SK-N-SH treated with all-trans-retinoic acid at 6 μM for 48 hours (cell line): ENCODE data around the gene TRIM24.

ENCODE experiments used
- ATAC-seq: fragments of 200-7000 bp; cut with Tn5 transposase; 3 replicates; pipeline ENCODE4 v1.9.1; 2020; ENCODE audit warnings: mild to moderate bottlenecking, moderate library complexity
- ARNTL ChIP-seq: fragments of 450-650 bp; formaldehyde crosslinking; IDR thresholded peaks from 2 replicates; pipeline ENCODE4 v1.5.0; 2020; ENCODE audit warnings: low read depth, mild to moderate bottlenecking, moderate library complexity, borderline replicate concordance
- BACH2 ChIP-seq: fragments of 250-450 bp; sonication (Bioruptor Pico); IDR thresholded peaks from 2 replicates; pipeline ENCODE4 v1.9.0; 2021; ENCODE audit warnings: mild to moderate bottlenecking, borderline replicate concordance
- CREB5 ChIP-seq: fragments of 250-450 bp; sonication (Bioruptor Pico); IDR thresholded peaks from 2 replicates; pipeline ENCODE4 v1.5.1; 2020; ENCODE audit warnings: low read depth, mild to moderate bottlenecking, moderate library complexity
- CSDC2 ChIP-seq: fragments of 250-450 bp; sonication (Bioruptor Pico); IDR thresholded peaks from 2 replicates; pipeline ENCODE4 v1.5.0; 2020; ENCODE audit warnings: mild to moderate bottlenecking, moderate library complexity
- GLIS3 ChIP-seq: fragments of 250-450 bp; sonication (Bioruptor Pico); IDR thresholded peaks from 2 replicates; pipeline ENCODE4 v1.5.0; 2020; ENCODE audit warnings: mild to moderate bottlenecking, moderate library complexity
- ISL1 ChIP-seq: fragments of 250-450 bp; sonication (Bioruptor Pico); IDR thresholded peaks from 2 replicates; pipeline ENCODE4 v2.1.2; 2022; ENCODE audit warnings: mild to moderate bottlenecking, moderate library complexity
- OSR1 ChIP-seq: fragments of 250-450 bp; sonication (Bioruptor Pico); IDR thresholded peaks from 2 replicates; pipeline ENCODE4 v1.8.0; 2022; ENCODE audit warnings: moderate library complexity, mild to moderate bottlenecking, inconsistent platforms
- PPARA ChIP-seq: fragments of 250-450 bp; sonication (Bioruptor Pico); IDR thresholded peaks from 2 replicates; pipeline ENCODE4 v1.5.0; 2020; ENCODE audit warnings: mild to moderate bottlenecking, borderline replicate concordance
- SNAI2 ChIP-seq: fragments of 250-450 bp; sonication (Bioruptor Pico); IDR thresholded peaks from 2 replicates; pipeline ENCODE4 v1.5.0; 2020; ENCODE audit warnings: mild to moderate bottlenecking, moderate library complexity
- TCF4 ChIP-seq: fragments of 250-450 bp; sonication (Bioruptor Pico); IDR thresholded peaks from 2 replicates; pipeline ENCODE4 v1.8.0; 2021; ENCODE audit warnings: mild to moderate bottlenecking, moderate library complexity, borderline replicate concordance
- TOX ChIP-seq: fragments of 250-450 bp; sonication (Bioruptor Pico); IDR thresholded peaks from 2 replicates; pipeline ENCODE4 v1.8.0; 2021; ENCODE audit warnings: mild to moderate bottlenecking, moderate library complexity, borderline replicate concordance
- ZFP3 ChIP-seq: fragments of 250-450 bp; sonication (Bioruptor Pico); IDR thresholded peaks from 2 replicates; pipeline ENCODE4 v1.5.0; 2020; ENCODE audit warnings: mild to moderate bottlenecking, moderate library complexity
- ZFP30 ChIP-seq: fragments of 450-650 bp; formaldehyde crosslinking; IDR thresholded peaks from 2 replicates; pipeline ENCODE4 v1.5.0; 2022; ENCODE audit warnings: mild to moderate bottlenecking, moderate library complexity
- ZNF565 ChIP-seq: fragments of 450-650 bp; formaldehyde crosslinking; conservative IDR thresholded peaks from 2 replicates; pipeline ENCODE4 v1.5.0; 2020; ENCODE audit warnings: low read depth, mild to moderate bottlenecking, moderate library complexity
- ZNF70 ChIP-seq: fragments of 450-650 bp; formaldehyde crosslinking; IDR thresholded peaks from 2 replicates; pipeline ENCODE4 v1.5.0; 2020; ENCODE audit warnings: mild to moderate bottlenecking, moderate library complexity
- ZNF8 ChIP-seq: fragments of 450-650 bp; formaldehyde crosslinking; IDR thresholded peaks from 2 replicates; pipeline ENCODE4 v1.5.0; 2020; ENCODE audit warnings: mild to moderate bottlenecking, moderate library complexity
- TF ChIP-seq, protein P1 (sequence below): fragments of 250-450 bp; sonication (Bioruptor Pico); IDR thresholded peaks from 2 replicates; pipeline ENCODE4 v1.8.0; 2021; ENCODE audit warnings: low read depth, mild to moderate bottlenecking, moderate library complexity, borderline replicate concordance
- TF ChIP-seq, protein P2 (sequence below): fragments of 250-450 bp; sonication (Bioruptor Pico); IDR thresholded peaks from 2 replicates; pipeline ENCODE4 v1.5.0; 2020; ENCODE audit warnings: mild to moderate bottlenecking, moderate library complexity
- TF ChIP-seq, protein P3 (sequence below): fragments of 250-450 bp; sonication (Bioruptor Pico); IDR thresholded peaks from 2 replicates; pipeline ENCODE4 v1.8.0; 2020; ENCODE audit warnings: mild to moderate bottlenecking, moderate library complexity, borderline replicate concordance

Gene TRIM24

GRCh38 chr7:138506764-138507163 lies 46.7 kb downstream of the TRIM24 start:
- no peak for TF ChIP-seq ZFP30 (CRISPR knock-in tag)
- no peak for TF ChIP-seq TCF4 (CRISPR knock-in tag)
- TF ChIP-seq SNAI2 (CRISPR knock-in tag), result no peak
- TF ChIP-seq, protein P1, sequence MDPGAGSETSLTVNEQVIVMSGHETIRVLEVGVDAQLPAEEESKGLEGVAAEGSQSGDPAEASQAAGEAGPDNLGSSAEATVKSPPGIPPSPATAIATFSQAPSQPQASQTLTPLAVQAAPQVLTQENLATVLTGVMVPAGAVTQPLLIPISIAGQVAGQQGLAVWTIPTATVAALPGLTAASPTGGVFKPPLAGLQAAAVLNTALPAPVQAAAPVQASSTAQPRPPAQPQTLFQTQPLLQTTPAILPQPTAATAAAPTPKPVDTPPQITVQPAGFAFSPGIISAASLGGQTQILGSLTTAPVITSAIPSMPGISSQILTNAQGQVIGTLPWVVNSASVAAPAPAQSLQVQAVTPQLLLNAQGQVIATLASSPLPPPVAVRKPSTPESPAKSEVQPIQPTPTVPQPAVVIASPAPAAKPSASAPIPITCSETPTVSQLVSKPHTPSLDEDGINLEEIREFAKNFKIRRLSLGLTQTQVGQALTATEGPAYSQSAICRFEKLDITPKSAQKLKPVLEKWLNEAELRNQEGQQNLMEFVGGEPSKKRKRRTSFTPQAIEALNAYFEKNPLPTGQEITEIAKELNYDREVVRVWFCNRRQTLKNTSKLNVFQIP, result no peak
- ATAC-seq, result no peak

GRCh38 chr7:138510003-138510402 lies 49.9 kb downstream of the TRIM24 start:
- ATAC-seq, result no peak
- TF ChIP-seq ZFP3, result no peak

GRCh38 chr7:138512092-138512858 lies 52.2 kb downstream of the TRIM24 start:
- ATAC-seq, result no peak
- TF ChIP-seq ZNF8, result no peak
- TF ChIP-seq TCF4 (CRISPR knock-in tag), result no peak
- no peak for TF ChIP-seq BACH2 (CRISPR knock-in tag)
- no peak for TF ChIP-seq PPARA
- TF ChIP-seq, protein P2, sequence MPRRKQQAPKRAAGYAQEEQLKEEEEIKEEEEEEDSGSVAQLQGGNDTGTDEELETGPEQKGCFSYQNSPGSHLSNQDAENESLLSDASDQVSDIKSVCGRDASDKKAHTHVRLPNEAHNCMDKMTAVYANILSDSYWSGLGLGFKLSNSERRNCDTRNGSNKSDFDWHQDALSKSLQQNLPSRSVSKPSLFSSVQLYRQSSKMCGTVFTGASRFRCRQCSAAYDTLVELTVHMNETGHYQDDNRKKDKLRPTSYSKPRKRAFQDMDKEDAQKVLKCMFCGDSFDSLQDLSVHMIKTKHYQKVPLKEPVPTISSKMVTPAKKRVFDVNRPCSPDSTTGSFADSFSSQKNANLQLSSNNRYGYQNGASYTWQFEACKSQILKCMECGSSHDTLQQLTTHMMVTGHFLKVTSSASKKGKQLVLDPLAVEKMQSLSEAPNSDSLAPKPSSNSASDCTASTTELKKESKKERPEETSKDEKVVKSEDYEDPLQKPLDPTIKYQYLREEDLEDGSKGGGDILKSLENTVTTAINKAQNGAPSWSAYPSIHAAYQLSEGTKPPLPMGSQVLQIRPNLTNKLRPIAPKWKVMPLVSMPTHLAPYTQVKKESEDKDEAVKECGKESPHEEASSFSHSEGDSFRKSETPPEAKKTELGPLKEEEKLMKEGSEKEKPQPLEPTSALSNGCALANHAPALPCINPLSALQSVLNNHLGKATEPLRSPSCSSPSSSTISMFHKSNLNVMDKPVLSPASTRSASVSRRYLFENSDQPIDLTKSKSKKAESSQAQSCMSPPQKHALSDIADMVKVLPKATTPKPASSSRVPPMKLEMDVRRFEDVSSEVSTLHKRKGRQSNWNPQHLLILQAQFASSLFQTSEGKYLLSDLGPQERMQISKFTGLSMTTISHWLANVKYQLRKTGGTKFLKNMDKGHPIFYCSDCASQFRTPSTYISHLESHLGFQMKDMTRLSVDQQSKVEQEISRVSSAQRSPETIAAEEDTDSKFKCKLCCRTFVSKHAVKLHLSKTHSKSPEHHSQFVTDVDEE (CRISPR knock-in tag), result no peak
- no peak for TF ChIP-seq ARNTL (CRISPR knock-in tag)

DNA sequence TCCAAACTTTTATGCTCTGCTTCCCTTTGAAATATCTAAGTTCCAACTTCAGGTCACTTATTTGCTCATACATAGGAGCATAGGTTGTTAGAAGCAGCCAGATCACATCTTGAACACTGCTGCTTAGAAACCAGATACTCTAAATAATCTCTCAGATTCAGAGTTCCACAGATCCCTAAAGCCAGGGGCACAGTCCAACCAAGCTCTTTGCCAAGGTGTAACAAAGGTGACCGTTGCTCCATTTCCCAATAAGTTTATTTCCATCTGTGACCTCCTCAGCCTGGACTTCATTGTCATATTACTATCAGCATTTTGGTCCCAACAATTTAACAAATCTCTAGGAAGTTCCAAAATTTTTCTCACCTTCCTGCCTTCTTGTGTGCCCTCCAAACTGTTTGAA lies 52.8 kb downstream of the TRIM24 start:
- no peak for TF ChIP-seq ISL1 (CRISPR knock-in tag)
- TF ChIP-seq BACH2 (CRISPR knock-in tag), result no peak
- TF ChIP-seq, protein P3, sequence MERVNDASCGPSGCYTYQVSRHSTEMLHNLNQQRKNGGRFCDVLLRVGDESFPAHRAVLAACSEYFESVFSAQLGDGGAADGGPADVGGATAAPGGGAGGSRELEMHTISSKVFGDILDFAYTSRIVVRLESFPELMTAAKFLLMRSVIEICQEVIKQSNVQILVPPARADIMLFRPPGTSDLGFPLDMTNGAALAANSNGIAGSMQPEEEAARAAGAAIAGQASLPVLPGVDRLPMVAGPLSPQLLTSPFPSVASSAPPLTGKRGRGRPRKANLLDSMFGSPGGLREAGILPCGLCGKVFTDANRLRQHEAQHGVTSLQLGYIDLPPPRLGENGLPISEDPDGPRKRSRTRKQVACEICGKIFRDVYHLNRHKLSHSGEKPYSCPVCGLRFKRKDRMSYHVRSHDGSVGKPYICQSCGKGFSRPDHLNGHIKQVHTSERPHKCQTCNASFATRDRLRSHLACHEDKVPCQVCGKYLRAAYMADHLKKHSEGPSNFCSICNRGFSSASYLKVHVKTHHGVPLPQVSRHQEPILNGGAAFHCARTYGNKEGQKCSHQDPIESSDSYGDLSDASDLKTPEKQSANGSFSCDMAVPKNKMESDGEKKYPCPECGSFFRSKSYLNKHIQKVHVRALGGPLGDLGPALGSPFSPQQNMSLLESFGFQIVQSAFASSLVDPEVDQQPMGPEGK (CRISPR knock-in tag), result no peak
- TF ChIP-seq ZNF565 (CRISPR knock-in tag), result no peak
- TF ChIP-seq ZNF70 (CRISPR knock-in tag), result no peak
- TF ChIP-seq SNAI2 (CRISPR knock-in tag), result no peak
- no peak for TF ChIP-seq ZNF8
- TF ChIP-seq CREB5 (CRISPR knock-in tag), result no peak
- TF ChIP-seq OSR1, result no peak
- no peak for TF ChIP-seq TCF4 (CRISPR knock-in tag)
- no peak for TF ChIP-seq CSDC2
- TF ChIP-seq, protein P1, result no peak
- no peak for TF ChIP-seq ARNTL (CRISPR knock-in tag)
- TF ChIP-seq TOX (CRISPR knock-in tag), result no peak
- TF ChIP-seq ZFP30 (CRISPR knock-in tag), result no peak
- TF ChIP-seq GLIS3 (CRISPR knock-in tag), result no peak
- no peak for TF ChIP-seq PPARA

More for the DNA sequence above, 52.8 kb downstream of the TRIM24 start:
- no peak for ATAC-seq
